Vagina (tissue), 2 donors: Measurements from ENCODE around the gene CNEP1R1. TPM values are rescaled to one million over a fixed set of nuclear protein-coding genes. Genes with fewer than 3 reads are reported as not detected.

ENCODE experiments used
- DNase-seq, 2 donors: peaks; one replicate each; pipeline ENCODE4 v3.0.0-alpha.2; 2017; ENCODE audit errors: extremely low spot score in 2 of 2
- H3K27ac ChIP-seq: fragments of 200-600 bp; sonication (generic); one replicate; pipeline ENCODE4 v1.5.1; 2019
- H3K27me3 ChIP-seq: fragments of 200-600 bp; sonication (generic); one replicate; pipeline ENCODE4 v1.5.1; 2019
- H3K36me3 ChIP-seq, 2 donors: fragments of 200-600 bp; sonication (generic); one replicate each; pipeline ENCODE4 v1.5.1; 2017 to 2019
- H3K4me1 ChIP-seq: fragments of 200-600 bp; sonication (generic); one replicate; pipeline ENCODE4 v1.5.1; 2019
- H3K4me3 ChIP-seq, 2 donors: fragments of 200-600 bp; sonication (generic); 1 replicate in 1 of 2; 2 replicates in 1 of 2; pipeline ENCODE4 v1.5.1; 2016 to 2019
- H3K9me3 ChIP-seq: fragments of 200-600 bp; sonication (generic); one replicate; pipeline ENCODE4 v1.5.1; 2019
- POLR2A ChIP-seq, 2 donors: fragments of 450-650 bp; IDR thresholded peaks; one replicate each; pipeline ENCODE4 v1.6.1; 2017; ENCODE audit warnings: antibody characterized with exemption in 2 of 2, mild to moderate bottlenecking in 2 of 2, moderate library complexity in 2 of 2
- POLR2AphosphoS5 ChIP-seq, 2 donors: sonication (generic); formaldehyde crosslinking; IDR thresholded peaks; one replicate each; pipeline ENCODE4 v1.9.0; 2017; ENCODE audit warnings: antibody characterized with exemption in 2 of 2, mild to moderate bottlenecking in 2 of 2, low read depth in 1 of 2; ENCODE audit not compliant: insufficient read depth in 1 of 2
- intact Hi-C: fragments of 100-400 bp; cut with DNase I; formaldehyde crosslinking; loops from one replicate; pipeline ENCODE4 v1.15.1; 2023
- total RNA-seq: library from RNA; depleted of rRNA; stranded (reverse); fragments of >200 nt; gene quantifications from one replicate; pipeline ENCODE4 v1.2.3, GENCODE V29; 2016
- TF ChIP-seq, protein P1 (sequence below), 3 experiments: fragments of 450-650 bp in 2 of 3; fragments of 200-600 bp in 1 of 3; sonication (generic) in 1 of 3; IDR thresholded peaks; one replicate each; pipeline ENCODE4 v1.5.1; 2017 to 2019; ENCODE audit warnings: antibody characterized with exemption in 3 of 3, mild to moderate bottlenecking in 2 of 3, moderate library complexity in 2 of 3

The CNEP1R1 gene
- total RNA-seq, 1 donor from 2014 or later = 20.4 TPM

DNA sequence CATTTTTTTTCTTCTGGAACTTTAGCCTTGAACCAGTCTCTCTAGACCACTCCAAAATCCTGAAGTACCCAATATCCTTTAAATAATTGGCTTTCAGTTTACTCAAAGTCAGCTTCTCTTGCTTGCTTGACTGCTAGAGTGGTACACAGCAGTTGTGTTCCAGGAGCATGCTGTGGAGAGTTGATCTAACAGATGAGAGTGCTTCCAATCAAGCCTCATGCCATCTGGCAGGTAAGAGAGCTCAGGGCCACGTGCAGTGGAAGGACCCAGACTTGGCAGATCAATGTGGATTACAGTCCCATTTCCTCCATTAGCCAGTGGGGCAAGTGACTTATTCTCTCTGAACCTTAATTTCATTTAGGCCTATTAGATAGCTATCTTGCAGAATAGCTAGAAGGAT lies 15.7 kb downstream of the CNEP1R1 start:
- no peaks in the 10 kb centered on the region for H3K9me3 ChIP-seq
- intact Hi-C loops = no loop called here
- H3K4me1 ChIP-seq = no peaks in the 10 kb centered on the region
- peaks cover 0 to 9% of the 10 kb centered on the region in 2 donors for H3K36me3 ChIP-seq
- TF ChIP-seq, protein P1, sequence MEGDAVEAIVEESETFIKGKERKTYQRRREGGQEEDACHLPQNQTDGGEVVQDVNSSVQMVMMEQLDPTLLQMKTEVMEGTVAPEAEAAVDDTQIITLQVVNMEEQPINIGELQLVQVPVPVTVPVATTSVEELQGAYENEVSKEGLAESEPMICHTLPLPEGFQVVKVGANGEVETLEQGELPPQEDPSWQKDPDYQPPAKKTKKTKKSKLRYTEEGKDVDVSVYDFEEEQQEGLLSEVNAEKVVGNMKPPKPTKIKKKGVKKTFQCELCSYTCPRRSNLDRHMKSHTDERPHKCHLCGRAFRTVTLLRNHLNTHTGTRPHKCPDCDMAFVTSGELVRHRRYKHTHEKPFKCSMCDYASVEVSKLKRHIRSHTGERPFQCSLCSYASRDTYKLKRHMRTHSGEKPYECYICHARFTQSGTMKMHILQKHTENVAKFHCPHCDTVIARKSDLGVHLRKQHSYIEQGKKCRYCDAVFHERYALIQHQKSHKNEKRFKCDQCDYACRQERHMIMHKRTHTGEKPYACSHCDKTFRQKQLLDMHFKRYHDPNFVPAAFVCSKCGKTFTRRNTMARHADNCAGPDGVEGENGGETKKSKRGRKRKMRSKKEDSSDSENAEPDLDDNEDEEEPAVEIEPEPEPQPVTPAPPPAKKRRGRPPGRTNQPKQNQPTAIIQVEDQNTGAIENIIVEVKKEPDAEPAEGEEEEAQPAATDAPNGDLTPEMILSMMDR (IDR thresholded peaks at IDR 0.05) = no peak
- no peak for TF ChIP-seq POLR2A (IDR thresholded peaks at IDR 0.05)
- no peak overlapping the region for H3K27ac ChIP-seq
- no peaks in the 10 kb centered on the region for H3K27me3 ChIP-seq
- no peak for DNase-seq
- no peak overlapping the region for H3K4me3 ChIP-seq

DNA sequence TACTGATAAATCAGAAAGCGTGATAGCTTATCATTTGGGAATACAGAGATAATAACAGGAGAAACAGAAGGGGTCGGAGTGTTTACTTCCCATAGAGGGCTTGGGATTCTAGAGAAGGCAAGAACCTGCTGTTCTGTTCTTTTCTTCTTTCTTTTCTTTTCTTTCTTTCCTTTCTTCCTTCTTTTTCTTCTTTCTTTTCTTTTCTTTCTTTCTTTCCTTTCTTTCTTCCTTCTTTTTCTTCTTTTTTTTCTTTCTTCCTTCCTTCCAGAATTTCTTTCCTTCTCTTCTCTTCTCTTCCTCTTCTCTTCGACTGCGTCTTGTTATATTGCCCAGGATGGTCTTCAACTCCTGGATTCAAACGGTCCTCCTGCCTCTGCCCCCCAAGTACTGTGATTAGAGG lies 18.3 kb downstream of the CNEP1R1 start:
- intact Hi-C loops = no loop called here
- no peaks in the 10 kb centered on the region for H3K27me3 ChIP-seq
- no peaks in the 10 kb centered on the region for H3K4me1 ChIP-seq

GRCh38 chr16:50045412-50045811 lies 20.4 kb downstream of the CNEP1R1 start:
- H3K27me3 ChIP-seq = no peaks in the 10 kb centered on the region
- no peaks in the 10 kb centered on the region for H3K36me3 ChIP-seq
- DNase-seq = no peak
- no peak for TF ChIP-seq POLR2A (IDR thresholded peaks at IDR 0.05)
- no peak for TF ChIP-seq POLR2AphosphoS5 (IDR thresholded peaks at IDR 0.05; ENCODE audit: insufficient read depth in 1 of 2, low read depth in 1 of 2)
- TF ChIP-seq, protein P1 (IDR thresholded peaks at IDR 0.05) = no peak
- intact Hi-C loops = no loop called here
- H3K27ac ChIP-seq = no peak overlapping the region
- no peaks in the 10 kb centered on the region for H3K4me1 ChIP-seq
- H3K4me3 ChIP-seq = no peak overlapping the region
- no peaks in the 10 kb centered on the region for H3K9me3 ChIP-seq

More for the DNA sequence above, 18.3 kb downstream of the CNEP1R1 start:
- Histone ChIP-seq H3K27ac (no peak overlapping the region), H3K36me3 (no peaks in the 10 kb centered on the region), H3K4me3 (no peak overlapping the region), H3K9me3 (no peaks in the 10 kb centered on the region)
- TF ChIP-seq POLR2AphosphoS5 (IDR thresholded peaks at IDR 0.05; ENCODE audit: insufficient read depth in 1 of 2, low read depth in 1 of 2) = no peak
- no peak for TF ChIP-seq POLR2A (IDR thresholded peaks at IDR 0.05)
- no peak for DNase-seq

GRCh38 chr16:50046853-50047252 lies 21.8 kb downstream of the CNEP1R1 start:
- H3K27me3 ChIP-seq = no peaks in the 10 kb centered on the region
- intact Hi-C loops = no loop called here
- no peak for DNase-seq
- no peaks in the 10 kb centered on the region for H3K36me3 ChIP-seq
- no peak overlapping the region for H3K27ac ChIP-seq
- H3K4me3 ChIP-seq = no peak overlapping the region
- H3K9me3 ChIP-seq = no peaks in the 10 kb centered on the region
- no peak for TF ChIP-seq POLR2A (IDR thresholded peaks at IDR 0.05)
- no peak for TF ChIP-seq POLR2AphosphoS5 (IDR thresholded peaks at IDR 0.05; ENCODE audit: insufficient read depth in 1 of 2, low read depth in 1 of 2)
- TF ChIP-seq, protein P1 (IDR thresholded peaks at IDR 0.05) = no peak
- H3K4me1 ChIP-seq = no peaks in the 10 kb centered on the region

- no peak for DNase-seq
- H3K27ac ChIP-seq = no peak overlapping the region
- H3K9me3 ChIP-seq = no peaks in the 10 kb centered on the region
- no peak overlapping the region for H3K4me3 ChIP-seq
- no peaks in the 10 kb centered on the region for H3K36me3 ChIP-seq
- intact Hi-C loops = no loop called here
- H3K27me3 ChIP-seq = no peaks in the 10 kb centered on the region
- TF ChIP-seq POLR2A (IDR thresholded peaks at IDR 0.05) = no peak
- no peak for TF ChIP-seq POLR2AphosphoS5 (IDR thresholded peaks at IDR 0.05; ENCODE audit: insufficient read depth in 1 of 2, low read depth in 1 of 2)
- TF ChIP-seq, protein P1 (IDR thresholded peaks at IDR 0.05) = no peak
- no peaks in the 10 kb centered on the region for H3K4me1 ChIP-seq
Observed at GRCh38 chr16:50047864-50048263, 22.8 kb downstream of the CNEP1R1 start.
